CD4-positive, alpha-beta T cell treated with Interleukin-15 for 4 hours (primary cell): Measurements from ENCODE around the gene PRSS56.
"Not testable (repeated sequence)": the region's sequence is repeated elsewhere in the genome, so short reads cannot be mapped to it uniquely, and the experiment has no call there.

ENCODE experiments used
- DNase-seq: peaks from one replicate; pipeline ENCODE4 v3.0.0-alpha.2; 2020; ENCODE audit warnings: low spot score

Gene PRSS56

GRCh38 chr2:232525791-232526371 lies 5.7 kb downstream of the PRSS56 start, which contains the start of gene CHRND:
CHRND (plus strand) TSS chr2:232526160; CDS start chr2:232526216, 56 bp downstream.
- no peak for DNase-seq

- no peak for DNase-seq
These were observed 6.3 kb downstream of the PRSS56 start for GRCh38 chr2:232526372-232526941.

- no peak for DNase-seq
These were observed 7.8 kb downstream of the PRSS56 start for GRCh38 chr2:232527905-232528470.

GRCh38 chr2:232528746-232529460 lies 8.7 kb downstream of the PRSS56 start:
- no peak for DNase-seq

- DNase-seq = no peak
These were observed 9.8 kb downstream of the PRSS56 start for GRCh38 chr2:232529806-232530547.

- DNase-seq = no peak
These were observed 10.6 kb downstream of the PRSS56 start for GRCh38 chr2:232530626-232531260.

- no peak for DNase-seq
These were observed 12.2 kb downstream of the PRSS56 start for GRCh38 chr2:232532419-232532818.

GRCh38 chr2:232532821-232533220 lies 12.6 kb downstream of the PRSS56 start:
- DNase-seq = not testable (repeated sequence)

GRCh38 chr2:232533944-232534710 lies 13.9 kb downstream of the PRSS56 start:
- DNase-seq = no peak

- no peak for DNase-seq
These were observed 14.9 kb downstream of the PRSS56 start for GRCh38 chr2:232534940-232535651.

GRCh38 chr2:232535761-232536530 lies 15.8 kb downstream of the PRSS56 start:
- no peak for DNase-seq

- DNase-seq = no peak
These were observed 16.9 kb downstream of the PRSS56 start for GRCh38 chr2:232537079-232537478.

GRCh38 chr2:232537499-232537898 lies 17.3 kb downstream of the PRSS56 start:
- no peak for DNase-seq

GRCh38 chr2:232538671-232539070 lies 18.5 kb downstream of the PRSS56 start:
- DNase-seq = no peak

- no peak for DNase-seq
These were observed 19.4 kb downstream of the PRSS56 start, which contains the start of gene CHRNG for GRCh38 chr2:232539298-232540231. CHRNG (plus strand) TSS chr2:232539692; CDS start chr2:232539748, 56 bp downstream.

GRCh38 chr2:232540441-232541041 lies 20.4 kb downstream of the PRSS56 start:
- no peak for DNase-seq

- no peak for DNase-seq
These were observed 21.2 kb downstream of the PRSS56 start for GRCh38 chr2:232541195-232541960.
